Vagina (tissue), 2 donors: Measurements from ENCODE around the gene PCDH11Y.
"Not testable (repeated sequence)": the region's sequence is repeated elsewhere in the genome, so short reads cannot be mapped to it uniquely, and the experiment has no call there.

Experiments used
- POLR2AphosphoS5 ChIP-seq, 2 donors: sonication (generic); formaldehyde crosslinking; IDR thresholded peaks; one replicate each; pipeline ENCODE4 v1.9.0; 2017; ENCODE audit warnings: antibody characterized with exemption in 2 of 2, mild to moderate bottlenecking in 2 of 2, low read depth in 1 of 2; ENCODE audit not compliant: insufficient read depth in 1 of 2
- TF ChIP-seq, protein P1 (sequence below), 3 experiments: fragments of 450-650 bp in 2 of 3; fragments of 200-600 bp in 1 of 3; sonication (generic) in 1 of 3; IDR thresholded peaks; one replicate each; pipeline ENCODE4 v1.5.1; 2017 to 2019; ENCODE audit warnings: antibody characterized with exemption in 3 of 3, mild to moderate bottlenecking in 2 of 3, moderate library complexity in 2 of 3

DNA sequence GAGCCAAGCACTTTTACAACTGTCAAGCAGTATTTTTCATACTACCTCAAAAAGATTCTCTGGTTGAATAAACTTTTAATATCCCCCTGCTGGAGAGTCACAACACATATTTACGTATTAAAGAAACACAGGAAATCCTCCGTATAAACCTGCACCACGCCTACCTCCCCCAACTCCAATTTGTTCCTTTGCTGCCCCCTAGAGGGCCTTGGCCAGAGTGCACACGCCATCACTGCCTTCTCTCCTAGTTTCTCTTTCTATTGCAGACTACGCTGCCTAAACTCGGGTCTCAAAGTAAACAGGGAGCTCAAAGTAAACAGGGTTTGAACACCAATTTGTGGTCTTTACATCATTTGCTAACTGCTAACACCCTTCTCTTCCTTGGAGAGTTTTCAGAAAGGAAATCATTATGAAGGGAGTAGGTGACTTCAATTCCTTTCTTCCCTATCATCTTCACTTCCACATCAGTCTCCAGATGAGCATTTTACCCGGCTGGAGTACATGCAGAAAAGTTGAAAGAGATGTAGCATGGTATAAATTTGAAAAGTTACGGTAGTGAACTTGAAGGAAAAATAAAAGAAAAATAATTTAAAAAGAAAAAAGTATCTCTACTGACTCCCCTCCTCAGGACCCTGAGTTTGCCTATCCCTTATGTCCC is 8.2 kb upstream of the PCDH11Y start:
- TF ChIP-seq, protein P1, sequence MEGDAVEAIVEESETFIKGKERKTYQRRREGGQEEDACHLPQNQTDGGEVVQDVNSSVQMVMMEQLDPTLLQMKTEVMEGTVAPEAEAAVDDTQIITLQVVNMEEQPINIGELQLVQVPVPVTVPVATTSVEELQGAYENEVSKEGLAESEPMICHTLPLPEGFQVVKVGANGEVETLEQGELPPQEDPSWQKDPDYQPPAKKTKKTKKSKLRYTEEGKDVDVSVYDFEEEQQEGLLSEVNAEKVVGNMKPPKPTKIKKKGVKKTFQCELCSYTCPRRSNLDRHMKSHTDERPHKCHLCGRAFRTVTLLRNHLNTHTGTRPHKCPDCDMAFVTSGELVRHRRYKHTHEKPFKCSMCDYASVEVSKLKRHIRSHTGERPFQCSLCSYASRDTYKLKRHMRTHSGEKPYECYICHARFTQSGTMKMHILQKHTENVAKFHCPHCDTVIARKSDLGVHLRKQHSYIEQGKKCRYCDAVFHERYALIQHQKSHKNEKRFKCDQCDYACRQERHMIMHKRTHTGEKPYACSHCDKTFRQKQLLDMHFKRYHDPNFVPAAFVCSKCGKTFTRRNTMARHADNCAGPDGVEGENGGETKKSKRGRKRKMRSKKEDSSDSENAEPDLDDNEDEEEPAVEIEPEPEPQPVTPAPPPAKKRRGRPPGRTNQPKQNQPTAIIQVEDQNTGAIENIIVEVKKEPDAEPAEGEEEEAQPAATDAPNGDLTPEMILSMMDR (IDR thresholded peaks at IDR 0.05): not testable (repeated sequence)
- TF ChIP-seq POLR2AphosphoS5 (IDR thresholded peaks at IDR 0.05; ENCODE audit: insufficient read depth in 1 of 2, low read depth in 1 of 2): not testable (repeated sequence)
